Breast epithelium (tissue), 3 donors: ENCODE results near the gene MGAT5.

Experiments
- POLR2A ChIP-seq: fragments of 450-650 bp; IDR thresholded peaks from one replicate; pipeline ENCODE4 v1.6.1; 2016; ENCODE audit warnings: antibody characterized with exemption, mild to moderate bottlenecking, moderate library complexity
- POLR2AphosphoS5 ChIP-seq, 3 donors: sonication (generic); formaldehyde crosslinking; IDR thresholded peaks; one replicate each; pipeline ENCODE4 v1.6.1; 2017; ENCODE audit warnings: antibody characterized with exemption in 3 of 3
- TF ChIP-seq, protein P1 (sequence below), 3 donors: fragments of 450-650 bp; IDR thresholded peaks; one replicate each; pipeline ENCODE4 v1.5.1; 2016 to 2017; ENCODE audit warnings: antibody characterized with exemption in 3 of 3, mild to moderate bottlenecking in 3 of 3, moderate library complexity in 3 of 3

GRCh38 chr2:134352844-134353243, 99.0 kb downstream of the MGAT5 start:
- TF ChIP-seq, protein P1, sequence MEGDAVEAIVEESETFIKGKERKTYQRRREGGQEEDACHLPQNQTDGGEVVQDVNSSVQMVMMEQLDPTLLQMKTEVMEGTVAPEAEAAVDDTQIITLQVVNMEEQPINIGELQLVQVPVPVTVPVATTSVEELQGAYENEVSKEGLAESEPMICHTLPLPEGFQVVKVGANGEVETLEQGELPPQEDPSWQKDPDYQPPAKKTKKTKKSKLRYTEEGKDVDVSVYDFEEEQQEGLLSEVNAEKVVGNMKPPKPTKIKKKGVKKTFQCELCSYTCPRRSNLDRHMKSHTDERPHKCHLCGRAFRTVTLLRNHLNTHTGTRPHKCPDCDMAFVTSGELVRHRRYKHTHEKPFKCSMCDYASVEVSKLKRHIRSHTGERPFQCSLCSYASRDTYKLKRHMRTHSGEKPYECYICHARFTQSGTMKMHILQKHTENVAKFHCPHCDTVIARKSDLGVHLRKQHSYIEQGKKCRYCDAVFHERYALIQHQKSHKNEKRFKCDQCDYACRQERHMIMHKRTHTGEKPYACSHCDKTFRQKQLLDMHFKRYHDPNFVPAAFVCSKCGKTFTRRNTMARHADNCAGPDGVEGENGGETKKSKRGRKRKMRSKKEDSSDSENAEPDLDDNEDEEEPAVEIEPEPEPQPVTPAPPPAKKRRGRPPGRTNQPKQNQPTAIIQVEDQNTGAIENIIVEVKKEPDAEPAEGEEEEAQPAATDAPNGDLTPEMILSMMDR (IDR thresholded peaks at IDR 0.05): no peak
- TF ChIP-seq POLR2AphosphoS5 (IDR thresholded peaks at IDR 0.05) (no peak), POLR2A (no peak)
